Prostate gland (tissue), 2 donors: ENCODE results near the gene ELOVL5.

Experiments used
- CTCF ChIP-seq, 4 experiments: fragments of 200-600 bp in 2 of 4; fragments of 450-650 bp in 2 of 4; sonication (generic) in 2 of 4; IDR thresholded peaks; 1 replicate in 3 of 4; 2 replicates in 1 of 4; pipeline ENCODE4 v1.5.1; 2016 to 2019; ENCODE audit warnings: antibody characterized with exemption in 4 of 4, mild to moderate bottlenecking in 2 of 4, moderate library complexity in 2 of 4
- POLR2A ChIP-seq: fragments of 450-650 bp; IDR thresholded peaks from one replicate; pipeline ENCODE4 v1.6.1; 2016; ENCODE audit warnings: antibody characterized with exemption, mild to moderate bottlenecking
- POLR2AphosphoS5 ChIP-seq: sonication (generic); formaldehyde crosslinking; IDR thresholded peaks from one replicate; pipeline ENCODE4 v1.6.1; 2017; ENCODE audit warnings: antibody characterized with exemption

GRCh38 chr6:53264915-53265607 lies 83.7 kb downstream of the ELOVL5 start:
- no peak for TF ChIP-seq CTCF (IDR thresholded peaks at IDR 0.05)
- no peak for TF ChIP-seq POLR2A
- TF ChIP-seq POLR2AphosphoS5: no peak
